HG03045 (cell line): ENCODE measurements around the gene RSBN1L.
"Not testable (repeated sequence)": the region's sequence is repeated elsewhere in the genome, so short reads cannot be mapped to it uniquely, and the experiment has no call there.

Experiments
- ATAC-seq: cut with Tn5 transposase; IDR thresholded peaks from one replicate; pipeline ENCODE4 v1.9.1; 2021; ENCODE audit warnings: mild to moderate bottlenecking, moderate library complexity; ENCODE audit not compliant: unreplicated experiment

Gene RSBN1L

DNA sequence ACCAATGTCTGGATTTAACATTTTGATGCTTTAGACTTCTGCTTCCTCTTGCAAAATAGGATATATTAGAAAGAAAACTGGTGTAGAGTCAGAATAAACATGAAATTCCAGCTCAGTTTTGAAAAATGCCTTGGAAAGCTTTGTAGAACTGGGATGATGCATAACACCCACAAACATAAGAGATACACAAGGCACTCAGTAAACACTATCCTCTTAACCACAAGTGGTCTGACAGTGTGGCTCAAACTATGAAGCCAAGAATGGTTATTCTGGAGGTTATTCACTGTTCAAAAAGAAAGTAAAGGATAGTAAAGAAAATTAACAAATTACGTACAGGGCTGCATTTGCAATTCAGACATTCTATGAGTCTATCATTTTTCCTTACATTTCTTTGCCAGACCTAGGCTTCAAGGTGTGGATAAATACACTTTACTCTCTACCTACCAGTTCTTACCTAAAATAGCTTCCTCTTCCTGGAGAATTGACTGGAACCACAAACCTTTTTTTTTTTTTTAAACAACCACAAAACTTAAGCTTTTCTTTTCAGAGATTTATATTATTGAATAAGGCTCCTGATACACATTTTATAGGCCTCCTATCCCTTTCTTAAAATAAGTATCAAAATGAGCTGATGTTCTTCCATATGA lies 9.0 kb upstream of the RSBN1L start:
- no peak for ATAC-seq

- no peak for ATAC-seq
Measured at GRCh38 chr7:77687747-77688144, 8.5 kb upstream of the RSBN1L start.

DNA sequence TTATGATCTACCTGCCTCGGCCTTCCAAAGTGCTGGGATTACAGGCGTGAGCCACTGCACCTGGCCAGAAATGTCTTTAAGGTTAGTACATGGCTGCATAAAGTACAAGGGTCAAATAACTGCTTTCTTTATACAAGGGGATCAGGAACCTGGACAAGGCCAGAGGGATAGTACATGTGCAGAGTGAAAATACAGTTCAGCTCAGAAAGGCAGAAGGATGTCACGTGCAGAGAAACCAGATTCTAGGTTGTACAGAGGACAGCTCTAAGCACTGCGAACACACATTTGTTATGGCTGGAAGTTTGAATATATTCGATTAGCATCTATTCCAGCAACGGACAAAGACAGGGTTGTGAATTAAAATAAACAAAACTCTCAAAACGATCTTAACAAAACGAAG lies 6.0 kb upstream of the RSBN1L start:
- no peak for ATAC-seq

DNA sequence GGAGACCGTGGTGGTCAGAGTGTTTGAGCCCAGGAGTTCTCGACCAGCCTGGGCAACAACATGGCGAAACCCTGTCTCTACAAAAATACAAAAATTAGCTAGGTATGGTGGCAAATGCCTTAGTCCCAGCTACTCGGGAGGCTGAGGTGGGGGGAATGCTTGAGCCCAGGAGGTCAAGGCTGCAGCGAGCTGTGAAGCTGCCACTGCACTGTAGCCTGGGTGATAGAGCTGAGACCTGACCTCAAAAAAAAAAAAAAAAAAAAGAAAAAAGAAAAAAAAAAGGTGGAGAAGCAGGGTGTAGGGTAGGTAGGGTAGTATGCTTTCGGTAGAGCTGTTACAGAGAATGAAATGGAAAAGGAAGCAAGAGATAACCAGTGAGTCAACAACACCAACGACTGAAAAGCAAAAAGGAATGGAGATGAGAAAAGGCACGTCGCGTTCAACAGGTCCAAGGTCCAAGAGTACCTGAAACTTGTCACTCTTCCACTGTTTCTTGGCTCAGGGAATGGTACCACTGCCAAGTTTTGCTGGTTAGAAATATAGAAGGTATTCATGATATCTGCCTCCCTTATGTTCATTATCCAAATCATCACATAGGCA lies 4.3 kb upstream of the RSBN1L start:
- ATAC-seq, result no peak

DNA sequence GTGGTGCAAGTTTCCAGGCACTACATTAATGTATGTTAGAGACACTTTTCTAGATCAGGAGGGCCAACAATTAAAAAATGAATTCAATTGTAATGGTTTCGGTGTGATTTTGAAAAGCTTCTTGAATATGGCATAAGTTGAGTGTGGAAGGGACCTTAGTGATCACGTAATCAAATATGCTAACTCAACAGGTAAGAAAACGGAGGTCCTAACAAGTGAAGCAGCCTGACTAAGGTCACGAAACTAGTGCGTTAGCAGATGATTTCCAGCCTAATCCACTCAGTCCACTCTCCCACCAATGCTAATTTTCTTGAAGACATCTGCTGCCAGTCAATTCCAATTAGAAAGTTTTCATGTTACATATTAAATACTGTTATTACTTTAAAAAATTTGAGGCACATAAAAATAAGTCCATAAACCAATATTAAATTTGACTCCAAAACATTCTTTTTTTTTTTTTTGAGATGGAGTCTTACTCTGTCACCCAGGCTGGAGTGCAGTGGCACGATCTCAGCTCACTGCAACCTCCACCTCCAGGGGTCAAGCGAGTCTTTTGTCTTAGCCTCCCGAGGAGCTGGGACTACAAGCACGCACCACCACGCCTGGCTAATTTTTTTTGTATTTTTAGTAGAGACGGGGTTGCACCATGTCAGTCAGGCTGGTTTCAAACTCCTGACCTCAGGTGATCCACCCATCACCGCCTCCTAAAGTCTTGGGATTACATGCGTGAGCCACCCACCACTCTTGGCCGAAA lies 2.3 kb upstream of the RSBN1L start:
- no peak for ATAC-seq

GRCh38 chr7:77696643-77697534 lies 630 bp downstream of the RSBN1L start:
- peak; percentile 38 for ATAC-seq

DNA sequence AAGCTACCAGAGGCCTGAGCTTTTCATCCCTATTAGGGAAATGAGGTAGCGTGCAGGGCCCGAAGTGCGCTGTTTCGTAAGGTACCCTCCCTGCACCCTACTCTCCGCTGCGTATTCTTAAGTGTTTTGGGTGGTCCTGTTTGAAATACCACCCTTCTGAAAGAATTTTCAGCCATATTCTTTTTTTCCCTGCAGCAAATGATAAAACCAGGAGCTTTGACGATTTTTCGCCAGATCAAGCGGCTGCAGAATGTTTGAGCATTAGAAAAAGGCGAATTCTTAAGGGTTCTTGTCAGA lies 1.2 kb downstream of the RSBN1L start:
- no peak for ATAC-seq

DNA sequence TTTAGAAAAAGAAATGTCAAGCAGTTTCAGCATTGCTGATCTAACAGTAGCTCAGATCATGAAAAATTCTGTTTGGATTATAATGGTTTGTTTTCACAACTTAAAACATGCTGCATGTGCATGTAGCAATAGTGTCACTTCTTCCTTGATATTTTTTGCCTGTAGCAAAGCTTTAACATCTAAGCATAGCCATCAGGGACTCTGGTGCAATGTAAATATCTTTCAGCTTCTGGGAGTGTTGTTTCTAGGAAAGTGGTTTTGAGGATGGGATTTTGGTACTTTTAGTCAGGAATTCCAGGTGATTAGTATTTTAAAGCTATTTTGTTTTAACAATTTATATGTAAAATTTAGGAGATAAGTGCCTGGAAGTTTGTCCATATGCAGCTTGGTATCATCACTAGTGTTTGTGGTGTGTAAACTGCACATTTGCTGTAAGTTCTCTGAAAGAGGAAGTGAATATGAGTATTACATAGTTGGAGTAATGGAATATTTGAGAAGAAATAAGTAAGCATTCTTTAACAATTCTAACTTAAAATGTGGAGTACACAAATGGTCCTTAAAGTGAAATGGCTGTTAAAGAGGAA lies 1.9 kb downstream of the RSBN1L start:
- no peak for ATAC-seq

DNA sequence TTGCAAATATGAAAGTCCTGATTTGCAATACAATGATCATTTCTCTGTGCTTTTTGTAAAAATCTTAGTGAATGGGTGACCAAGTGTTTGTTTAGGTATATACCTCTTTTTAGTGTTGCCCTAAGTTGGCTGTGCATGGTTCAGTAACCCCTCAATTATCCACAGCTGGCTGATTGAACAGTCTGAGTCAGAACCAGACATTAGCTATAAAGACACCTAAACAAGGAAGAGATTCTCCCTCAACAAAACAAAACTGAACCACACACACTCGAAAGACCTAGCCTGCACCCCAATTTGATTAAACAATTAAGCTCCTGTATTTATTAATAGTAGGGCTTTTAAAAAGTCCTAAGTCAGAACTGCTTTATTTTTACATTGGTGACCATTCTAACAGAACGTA lies 2.8 kb downstream of the RSBN1L start:
- no peak for ATAC-seq

DNA sequence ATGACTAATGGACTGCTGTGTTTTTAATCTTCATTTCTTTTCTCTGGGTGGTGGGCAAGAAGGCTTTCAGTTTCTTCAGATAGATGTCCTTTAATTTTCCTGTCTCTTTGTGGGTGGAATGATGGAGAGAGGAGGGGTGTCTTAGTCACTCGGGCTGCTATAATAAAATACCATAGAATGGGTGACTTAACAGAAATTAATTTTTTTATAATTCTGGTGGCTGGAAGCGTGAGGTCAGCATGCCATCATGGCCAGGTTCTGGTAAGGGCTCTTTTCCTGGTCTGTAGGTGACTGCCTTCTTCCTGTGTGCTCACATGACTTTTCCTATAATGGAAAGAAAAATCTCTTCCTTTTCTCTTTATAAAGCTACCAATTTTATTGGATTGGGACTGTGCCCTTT lies 6.3 kb downstream of the RSBN1L start:
- no peak for ATAC-seq

DNA sequence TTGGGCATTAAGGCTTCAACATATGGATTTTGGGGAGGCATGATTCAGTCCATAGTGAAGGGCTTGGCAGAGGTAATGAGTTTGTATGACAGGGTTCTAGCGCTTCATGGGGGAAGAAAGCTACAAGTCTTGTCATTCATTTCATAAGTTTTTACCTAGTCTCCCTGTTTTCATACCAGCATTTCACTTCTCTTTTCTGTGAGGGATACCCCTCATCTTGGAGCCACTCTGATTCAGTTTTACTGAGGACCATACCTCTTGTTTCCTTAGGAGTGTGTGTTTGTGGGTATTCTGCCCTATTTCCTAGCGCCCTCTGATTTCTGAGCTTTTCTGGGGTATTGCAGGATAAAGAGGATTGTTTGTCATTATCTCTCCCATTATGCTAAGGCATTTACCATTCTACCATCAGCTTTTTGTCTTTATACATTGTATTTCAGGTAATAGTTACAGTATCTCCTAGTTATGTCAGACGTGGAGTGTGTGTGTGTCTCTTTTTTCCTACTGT lies 6.8 kb downstream of the RSBN1L start:
- ATAC-seq, result no peak

GRCh38 chr7:77703669-77704068 lies 7.4 kb downstream of the RSBN1L start:
- ATAC-seq, result not testable (repeated sequence)

DNA sequence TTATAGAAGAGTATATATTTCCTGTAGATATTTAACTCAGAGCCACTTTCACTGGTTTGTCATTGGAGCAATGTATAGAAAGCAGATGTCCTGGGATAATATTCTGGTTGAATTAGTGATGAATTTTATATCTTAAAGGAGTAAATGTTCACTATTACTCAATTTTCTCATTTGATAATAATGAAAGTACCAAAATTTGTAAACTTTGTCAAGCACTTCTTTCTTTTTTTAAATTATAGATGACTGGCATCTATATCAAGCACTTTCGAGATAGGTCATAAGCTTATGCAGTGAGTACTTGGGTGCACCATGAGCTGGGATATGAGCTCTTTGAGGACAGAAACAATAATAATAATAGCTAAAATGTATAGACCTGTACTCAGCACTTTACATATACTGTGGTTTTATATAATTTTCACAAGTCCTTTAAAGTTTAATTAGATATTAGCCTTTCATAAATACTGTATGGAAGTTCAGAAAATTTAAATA lies 11.3 kb downstream of the RSBN1L start:
- no peak for ATAC-seq

DNA sequence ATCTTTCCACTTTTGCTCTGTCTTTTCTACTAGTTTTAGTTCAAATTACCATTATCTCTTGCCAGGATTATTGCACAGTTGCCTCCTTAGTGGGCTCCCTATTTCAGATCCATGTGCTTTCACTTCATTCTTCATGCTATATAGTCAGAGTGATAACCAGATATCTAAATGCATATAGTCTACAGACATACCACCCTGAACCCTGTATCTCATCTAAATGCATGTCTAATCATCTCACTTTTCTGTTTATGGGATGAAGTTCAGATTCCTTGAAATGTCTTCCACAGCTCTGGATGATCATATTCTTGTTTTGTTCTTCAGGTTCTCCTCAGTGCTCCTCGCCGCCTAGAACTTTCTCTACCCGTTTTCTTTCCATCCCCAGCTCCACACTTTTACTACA lies 13.8 kb downstream of the RSBN1L start:
- ATAC-seq, result no peak

DNA sequence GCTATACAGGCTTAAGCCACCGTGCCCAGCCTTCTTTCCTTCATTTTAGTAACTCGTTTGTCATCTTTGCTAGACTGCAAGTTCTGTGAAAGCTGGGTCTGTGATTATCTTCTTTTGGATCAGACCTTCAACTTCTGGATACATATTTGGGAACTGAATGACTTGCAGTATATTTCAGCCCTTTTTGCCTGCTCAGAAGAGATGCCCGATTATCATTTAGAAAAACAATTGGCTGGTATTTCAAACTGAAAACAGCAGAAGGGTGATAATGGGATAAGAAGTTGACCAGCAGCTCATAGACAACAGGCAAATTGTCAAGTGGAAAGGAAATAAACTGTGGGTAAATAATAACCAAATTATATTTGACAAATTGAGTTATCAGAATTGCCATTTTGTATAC lies 14.6 kb downstream of the RSBN1L start:
- ATAC-seq, result no peak

DNA sequence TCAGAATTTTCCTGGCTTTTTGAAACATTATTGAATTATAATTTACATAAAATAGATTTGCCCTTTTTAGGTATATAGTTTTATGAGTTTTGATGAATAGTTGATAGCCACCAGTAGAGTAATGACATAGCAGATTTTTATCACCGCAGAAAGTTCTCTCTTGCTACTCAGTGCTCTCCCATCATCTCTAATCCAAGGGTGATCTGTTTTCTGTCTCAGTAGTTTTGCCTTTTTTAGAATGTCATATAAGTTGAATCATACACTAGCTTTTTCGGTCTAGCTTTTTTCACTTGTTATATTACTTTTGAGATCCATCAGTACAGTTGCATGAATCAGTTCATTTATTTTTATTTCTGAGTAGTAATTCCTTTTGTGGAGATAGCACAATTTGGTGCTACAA lies 17.9 kb downstream of the RSBN1L start:
- no peak for ATAC-seq

DNA sequence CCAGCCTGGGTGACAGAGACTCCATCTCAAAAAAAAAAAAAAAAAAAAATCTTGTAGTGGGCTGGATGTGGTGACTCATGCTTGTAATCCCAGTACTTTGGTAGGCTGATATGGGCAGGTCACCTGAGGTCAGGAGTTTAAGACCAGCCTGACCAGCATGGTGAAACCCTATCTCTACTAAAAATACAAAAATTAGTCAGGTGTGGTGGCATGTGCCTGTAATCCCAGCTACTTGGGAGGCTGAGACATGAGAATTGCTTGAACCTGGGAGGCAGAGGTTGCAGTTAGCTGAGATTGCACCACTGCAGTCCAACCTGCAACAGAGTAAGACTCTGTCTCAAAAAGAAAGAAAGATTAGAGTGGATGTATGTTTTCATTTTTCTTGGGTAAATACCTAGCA lies 18.7 kb downstream of the RSBN1L start:
- ATAC-seq, result not testable (repeated sequence)

DNA sequence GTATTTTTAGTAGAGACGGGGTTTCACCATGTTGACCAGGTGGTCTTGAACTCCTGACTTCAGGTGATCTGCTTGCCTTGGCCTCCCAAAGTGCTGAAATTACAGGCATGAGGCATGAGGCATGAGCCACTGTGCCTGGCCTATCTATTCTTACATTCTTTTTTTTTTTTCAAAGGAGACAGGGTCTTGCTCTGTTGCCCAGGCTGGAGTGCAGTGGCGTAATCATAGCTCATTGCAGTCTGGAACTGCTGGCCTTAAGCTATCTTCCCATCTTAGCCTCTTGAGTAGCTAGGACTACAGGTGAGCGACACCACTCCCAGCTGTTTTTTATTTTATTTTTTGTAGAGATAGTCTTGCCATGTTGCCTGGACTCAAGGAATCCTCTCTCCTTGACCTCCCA lies 20.5 kb downstream of the RSBN1L start:
- no peak for ATAC-seq

DNA sequence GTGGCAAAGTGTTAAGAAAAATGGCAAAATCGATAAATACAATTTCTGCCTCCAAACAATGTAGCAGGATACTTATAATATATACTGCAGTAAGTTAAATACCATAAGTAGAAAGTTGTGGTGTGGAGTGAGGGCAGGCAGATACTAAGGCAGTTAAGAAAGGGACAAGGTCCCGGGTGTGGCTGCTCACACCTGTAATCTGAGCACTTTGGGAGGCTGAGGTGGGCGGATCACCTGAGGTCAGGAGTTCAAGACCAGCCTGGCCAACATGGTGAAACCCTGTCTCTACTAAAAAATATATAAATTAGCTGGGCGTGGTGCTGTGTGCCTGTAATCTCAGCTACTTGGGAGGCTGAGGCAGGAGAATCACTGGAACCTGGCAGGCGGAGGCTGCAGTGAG lies 21.3 kb downstream of the RSBN1L start:
- not testable (repeated sequence) for ATAC-seq

- ATAC-seq, result no peak
Measured at GRCh38 chr7:77727527-77727926, 31.3 kb downstream of the RSBN1L start.
